Activated effector memory CD4-positive, alpha-beta T cell treated with anti-CD3 and anti-CD28 coated beads, Interleukin-2, amount 50 U/mL, for 16 hours (primary cell): ENCODE measurements around the gene GPR149.
"Not testable (repeated sequence)": the region's sequence is repeated elsewhere in the genome, so short reads cannot be mapped to it uniquely, and the experiment has no call there.

Experiments
- DNase-seq: peaks from one replicate; pipeline ENCODE4 v3.0.0-alpha.2; 2020

GPR149 gene, protein sequence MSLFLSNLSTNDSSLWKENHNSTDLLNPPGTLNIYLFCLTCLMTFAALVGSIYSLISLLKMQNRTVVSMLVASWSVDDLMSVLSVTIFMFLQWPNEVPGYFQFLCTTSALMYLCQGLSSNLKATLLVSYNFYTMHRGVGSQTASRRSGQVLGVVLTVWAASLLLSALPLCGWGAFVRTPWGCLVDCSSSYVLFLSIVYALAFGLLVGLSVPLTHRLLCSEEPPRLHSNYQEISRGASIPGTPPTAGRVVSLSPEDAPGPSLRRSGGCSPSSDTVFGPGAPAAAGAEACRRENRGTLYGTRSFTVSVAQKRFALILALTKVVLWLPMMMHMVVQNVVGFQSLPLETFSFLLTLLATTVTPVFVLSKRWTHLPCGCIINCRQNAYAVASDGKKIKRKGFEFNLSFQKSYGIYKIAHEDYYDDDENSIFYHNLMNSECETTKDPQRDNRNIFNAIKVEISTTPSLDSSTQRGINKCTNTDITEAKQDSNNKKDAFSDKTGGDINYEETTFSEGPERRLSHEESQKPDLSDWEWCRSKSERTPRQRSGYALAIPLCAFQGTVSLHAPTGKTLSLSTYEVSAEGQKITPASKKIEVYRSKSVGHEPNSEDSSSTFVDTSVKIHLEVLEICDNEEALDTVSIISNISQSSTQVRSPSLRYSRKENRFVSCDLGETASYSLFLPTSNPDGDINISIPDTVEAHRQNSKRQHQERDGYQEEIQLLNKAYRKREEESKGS

GRCh38 chr3:154430014-154430413 is at the start of gene GPR149:
Gene GPR149 (minus strand): TSS chr3:154430190. CDS start chr3:154429615, 575 bp downstream.
- DNase-seq: no peak

GRCh38 chr3:154473769-154474168 is 43.8 kb upstream of the GPR149 start:
- no peak for DNase-seq

GRCh38 chr3:154469585-154469984 is 39.6 kb upstream of the GPR149 start:
- no peak for DNase-seq

DNA sequence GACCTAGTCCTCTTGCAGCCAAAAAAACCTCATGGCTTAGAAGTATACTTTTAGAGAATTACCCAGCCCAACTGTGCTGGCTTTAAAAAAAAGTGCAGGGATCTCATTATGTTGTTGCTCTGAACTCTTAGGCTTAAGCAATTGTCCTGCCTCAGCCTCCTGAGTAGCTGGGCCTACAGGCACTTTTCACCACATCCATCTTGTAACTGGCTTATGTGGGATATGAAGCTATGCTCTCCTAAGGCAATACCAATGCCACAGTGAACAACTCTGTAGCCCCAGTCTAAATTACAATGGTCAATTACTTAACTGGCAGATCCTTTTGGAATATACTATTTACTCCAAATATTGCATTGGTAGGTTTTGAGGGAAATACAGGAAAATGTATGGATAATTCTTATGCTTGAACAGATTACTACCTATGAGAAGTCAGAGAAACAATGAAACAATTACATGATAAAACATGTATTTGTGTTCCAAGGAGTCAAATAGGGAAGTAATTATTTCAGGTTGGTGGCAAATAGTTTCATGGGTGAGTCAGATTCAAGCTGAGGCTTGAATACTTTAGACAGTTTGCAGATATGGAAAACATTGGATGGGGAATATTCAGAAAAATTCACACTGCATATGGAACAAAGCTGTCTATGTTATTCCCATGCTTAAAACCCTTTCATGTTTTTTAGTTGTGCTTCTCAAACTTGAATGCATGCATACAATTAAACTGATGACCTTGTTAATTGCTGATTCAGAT is 34.6 kb upstream of the GPR149 start:
- no peak for DNase-seq

GRCh38 chr3:154458560-154458959 is 28.6 kb upstream of the GPR149 start:
- no peak for DNase-seq

DNA sequence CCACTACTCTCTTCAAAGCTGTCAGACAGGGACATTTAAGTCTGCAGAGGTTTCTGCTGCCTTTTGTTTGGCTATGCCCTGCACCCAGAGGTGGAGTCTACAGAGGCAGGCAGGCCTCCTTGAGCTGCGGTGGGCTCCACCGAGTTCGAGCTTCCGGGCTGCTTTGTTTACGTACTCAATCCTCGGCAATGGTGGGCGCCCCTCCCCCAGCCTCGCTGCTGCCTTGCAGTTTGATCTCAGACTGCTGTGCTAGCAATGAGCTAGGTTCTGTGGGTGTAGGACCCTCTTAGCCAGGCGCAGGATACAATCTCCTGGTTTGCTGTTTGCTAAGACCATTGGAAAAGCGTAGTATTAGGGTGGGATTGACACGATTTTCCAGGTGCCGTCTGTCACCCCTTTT is 9.1 kb upstream of the GPR149 start:
- DNase-seq: not testable (repeated sequence)

DNA sequence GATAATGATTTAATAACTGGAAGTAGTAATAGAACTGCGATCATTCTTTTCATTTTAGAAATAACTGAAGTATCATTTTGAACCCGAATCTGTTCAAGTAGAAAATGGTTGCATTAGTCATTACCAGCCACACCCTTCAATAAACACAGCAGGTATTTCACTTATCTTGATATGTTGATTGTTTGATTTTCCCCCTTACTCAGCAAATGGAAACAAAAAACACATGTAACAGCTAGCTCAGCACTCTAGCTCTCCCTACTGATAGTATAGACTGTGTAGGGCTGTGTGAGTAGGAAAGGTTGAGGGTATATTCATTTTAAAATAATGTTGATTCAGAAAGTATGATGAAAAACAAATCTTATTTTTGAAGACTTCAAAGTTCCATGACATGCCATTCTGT is 1.1 kb upstream of the GPR149 start:
- no peak for DNase-seq

DNA sequence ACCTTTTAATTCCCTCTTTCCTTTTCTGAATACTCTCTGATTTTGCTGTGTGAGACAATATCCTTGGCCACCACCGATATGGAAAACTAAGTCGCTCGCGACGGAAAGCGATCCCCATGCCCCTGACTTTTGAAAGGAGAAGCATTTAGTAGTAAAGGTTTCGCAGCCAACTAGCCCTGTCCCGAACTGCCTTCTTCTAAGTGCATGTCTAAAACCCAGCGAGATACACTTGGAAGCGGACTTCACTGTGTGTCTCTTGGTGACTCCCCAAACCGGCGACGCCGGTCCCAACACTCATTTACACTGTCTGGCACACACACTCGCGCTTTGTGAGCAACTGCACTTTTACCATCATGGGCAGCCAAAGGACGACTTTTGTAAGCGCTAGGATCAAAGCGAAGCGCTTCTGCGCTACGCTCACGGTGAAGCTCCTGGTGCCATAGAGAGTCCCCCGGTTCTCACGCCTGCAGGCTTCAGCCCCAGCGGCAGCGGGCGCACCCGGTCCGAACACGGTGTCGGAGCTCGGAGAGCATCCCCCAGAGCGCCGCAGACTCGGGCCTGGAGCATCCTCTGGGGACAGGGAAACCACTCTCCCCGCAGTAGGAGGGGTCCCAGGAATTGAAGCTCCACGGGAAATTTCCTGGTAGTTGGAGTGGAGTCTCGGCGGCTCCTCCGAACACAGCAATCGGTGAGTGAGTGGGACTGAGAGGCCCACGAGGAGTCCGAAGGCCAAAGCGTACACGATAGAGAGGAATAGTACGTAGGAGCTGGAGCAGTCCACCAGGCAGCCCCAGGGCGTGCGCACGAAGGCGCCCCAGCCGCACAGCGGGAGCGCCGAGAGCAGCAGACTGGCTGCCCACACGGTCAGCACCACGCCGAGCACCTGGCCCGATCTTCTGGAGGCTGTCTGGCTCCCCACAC is 1.4 kb downstream of the GPR149 start:
- DNase-seq: no peak

GRCh38 chr3:154427685-154428285 is 2.2 kb downstream of the GPR149 start:
- DNase-seq: no peak

- DNase-seq: no peak
These were observed 7.3 kb downstream of the GPR149 start for GRCh38 chr3:154422694-154423093.

GRCh38 chr3:154421083-154421482 is 8.9 kb downstream of the GPR149 start:
- DNase-seq: no peak

DNA sequence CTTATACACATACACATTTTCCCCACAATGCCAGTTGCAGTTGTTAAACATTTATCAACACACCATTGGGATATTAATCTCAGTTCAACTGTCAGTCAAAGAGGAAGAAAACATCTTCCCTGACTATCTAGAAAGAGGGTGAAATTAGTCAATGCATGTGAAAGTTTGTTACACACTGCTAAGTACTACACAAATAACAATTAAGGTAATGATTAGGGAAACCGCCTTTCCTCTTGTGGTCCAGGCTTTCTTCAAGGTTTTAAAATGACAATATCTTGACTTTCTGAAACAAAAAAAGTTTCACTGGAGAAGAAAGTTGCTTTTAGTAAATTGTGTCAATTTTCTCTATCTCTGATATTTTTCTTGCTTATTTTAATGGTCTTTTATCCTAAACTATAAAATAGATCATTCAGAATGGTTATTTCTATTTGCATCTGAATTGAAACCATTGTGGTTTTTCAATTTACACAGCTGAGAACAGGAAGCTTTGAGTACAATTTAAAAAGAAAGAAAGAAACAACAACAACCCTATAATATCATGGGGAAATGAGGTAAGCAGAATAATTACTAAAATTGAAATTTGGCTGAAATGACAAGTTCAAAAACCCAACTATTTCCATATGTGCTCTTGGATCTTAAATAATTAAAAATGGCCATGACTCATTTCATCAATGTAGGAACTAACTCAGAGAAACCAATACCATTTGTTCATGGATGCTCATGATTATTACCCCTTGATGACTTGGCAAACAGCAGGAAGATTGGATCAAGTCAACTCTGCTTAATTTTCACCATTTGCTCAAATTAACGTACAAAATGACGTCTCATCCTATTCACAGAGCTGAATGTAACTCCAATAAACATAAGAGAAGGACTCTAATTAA is 31.7 kb downstream of the GPR149 start:
- no peak for DNase-seq

DNA sequence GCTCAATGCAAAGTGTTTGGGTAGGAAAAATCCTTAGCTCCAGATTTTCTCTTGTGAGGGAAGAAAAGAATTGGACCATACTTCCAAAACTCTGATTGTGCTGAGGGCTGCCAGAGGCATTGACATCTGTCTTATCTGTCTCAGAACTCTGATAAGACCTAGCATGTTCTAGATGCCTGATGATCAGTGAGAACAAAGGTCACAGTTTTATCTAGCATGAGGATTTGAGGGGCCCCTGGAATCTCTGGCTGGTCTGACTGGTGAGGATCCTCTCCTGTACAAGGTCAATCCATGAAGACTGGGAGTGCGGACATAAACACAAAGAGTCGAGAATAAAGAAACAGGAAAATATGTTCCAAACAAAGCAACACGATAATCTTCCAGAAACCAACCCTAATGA is 40.1 kb downstream of the GPR149 start:
- DNase-seq: no peak

- DNase-seq: no peak
These were observed 45.5 kb downstream of the GPR149 start for GRCh38 chr3:154384479-154384878.

DNA sequence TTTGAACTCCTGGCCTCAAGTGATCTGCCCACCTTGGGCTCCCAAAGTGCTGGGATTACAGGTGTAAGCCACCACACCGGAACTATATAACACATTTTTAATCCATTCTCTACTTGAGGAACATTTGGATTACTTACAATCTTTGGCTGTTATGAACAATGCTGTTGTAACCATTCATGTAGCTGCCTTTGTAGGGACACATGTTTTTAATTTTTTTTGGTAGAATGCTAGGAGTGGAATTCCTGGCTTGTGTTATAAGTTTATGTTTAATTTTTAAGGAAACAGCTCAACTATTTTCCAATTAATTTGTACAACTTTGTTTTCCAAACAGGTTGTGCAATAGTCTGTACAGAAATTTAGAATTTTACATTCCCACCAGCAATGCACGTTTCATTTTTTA is 51.7 kb downstream of the GPR149 start:
- no peak for DNase-seq

DNA sequence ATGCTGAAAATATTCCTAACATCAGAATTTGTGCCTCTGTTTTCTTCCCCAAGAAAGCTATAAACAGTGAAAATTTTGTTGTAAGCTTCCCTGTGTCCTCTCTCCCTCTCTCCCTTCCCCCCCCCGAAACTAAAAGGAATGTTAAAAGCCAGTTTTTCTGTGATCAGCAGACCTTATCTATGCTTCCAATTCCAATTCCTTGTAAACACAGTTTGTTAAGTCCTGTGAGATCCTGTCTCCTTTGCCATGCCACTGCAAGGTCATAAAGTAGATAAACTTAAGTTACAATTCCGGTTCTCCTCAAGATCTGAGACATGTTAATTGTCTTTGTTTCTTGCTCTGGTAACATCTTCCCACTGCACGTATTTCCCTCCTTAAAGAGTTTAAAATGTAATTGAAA is 62.8 kb downstream of the GPR149 start:
- DNase-seq: no peak

DNA sequence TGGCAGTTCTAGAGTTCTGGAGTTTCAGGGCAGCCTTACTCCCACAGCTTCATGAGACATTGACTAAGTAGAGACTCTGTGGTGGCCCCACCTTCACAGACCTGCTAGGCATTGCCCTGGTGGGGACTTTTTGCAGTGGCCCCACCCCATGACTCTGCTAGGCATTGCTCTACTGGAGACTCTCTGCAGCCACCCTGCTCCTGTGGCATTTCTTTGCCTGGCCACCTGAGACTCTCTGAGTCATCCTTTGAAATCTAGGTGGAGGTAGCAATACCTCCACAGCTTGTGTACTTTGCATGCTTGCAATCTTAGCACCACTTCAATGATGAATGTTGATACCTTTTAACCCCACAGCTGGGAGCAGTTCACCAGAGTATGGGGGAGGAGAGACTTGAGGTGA is 65.1 kb downstream of the GPR149 start:
- DNase-seq: no peak

- no peak for DNase-seq
These were observed 68.9 kb downstream of the GPR149 start for GRCh38 chr3:154361099-154361498.

- no peak for DNase-seq
These were observed 74.0 kb downstream of the GPR149 start for GRCh38 chr3:154356009-154356408.

DNA sequence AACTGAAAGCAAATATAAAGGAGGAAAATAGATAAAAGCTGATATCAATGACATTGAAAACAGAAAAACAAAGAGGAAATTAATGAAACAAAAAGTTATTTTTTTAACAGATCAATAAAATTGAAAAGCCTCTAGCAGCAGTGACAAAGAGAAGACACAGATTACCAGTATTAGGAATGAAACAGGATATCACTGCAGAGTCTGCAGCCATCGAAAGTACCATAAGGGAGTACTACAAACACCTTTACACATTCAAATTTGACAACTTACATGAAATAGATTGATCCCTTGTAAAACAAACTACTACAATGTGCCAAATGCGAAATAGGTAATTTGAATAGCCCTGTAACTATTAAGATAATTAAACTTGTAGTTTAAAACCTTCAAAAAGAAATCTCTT is 80.8 kb downstream of the GPR149 start:
- DNase-seq: no peak
